Panc1 (cell line): ENCODE measurements around the gene CTNNBIP1. TPM values are rescaled to one million over a fixed set of nuclear protein-coding genes. Genes with fewer than 3 reads are reported as not detected.

Experiments used
- ATAC-seq: fragments of 200-7000 bp; cut with Tn5 transposase; 2 replicates; pipeline ENCODE4 v1.9.1; 2020; ENCODE audit warnings: mild to moderate bottlenecking, moderate library complexity
- BruUV-seq: library from RNA; stranded (reverse); fragments of 400-500 nt; replicated peaks from 2 replicates; lab custom pipeline; 2021; lab: Mats Ljungman, UMichigan
- CTCF ChIA-PET: fragments of 300-600 bp; sonication (Branson Sonifier 250); formaldehyde crosslinking; loops from one replicate; lab custom pipeline; 2022; ENCODE audit warnings: antibody characterized with exemption; lab: Charles Lee
- POLR2A ChIA-PET: fragments of 300-600 bp; sonication (Branson Sonifier 250); formaldehyde crosslinking; loops from one replicate; lab custom pipeline; 2022; ENCODE audit warnings: antibody characterized with exemption; lab: Charles Lee
- DNase-seq: peaks from one replicate; pipeline ENCODE4 v3.0.0-alpha.2; 2010; ENCODE audit warnings: low read depth, low spot score
- H3K27ac ChIP-seq: 2 replicates; pipeline ENCODE4 v1.5.1; 2011; ENCODE audit warnings: mild to moderate bottlenecking, low read length, inconsistent platforms
- H3K27me3 ChIP-seq: fragments of 200-500 bp; sonication (Bioruptor generic); 2 replicates; pipeline ENCODE4 v1.6.0; 2014; ENCODE audit warnings: low read length, inconsistent platforms; ENCODE audit not compliant: control insufficient read depth, insufficient read depth
- H3K36me3 ChIP-seq: fragments of 200-500 bp; sonication (Bioruptor generic); 2 replicates; pipeline ENCODE4 v1.5.1; 2014; ENCODE audit warnings: inconsistent platforms, mild to moderate bottlenecking, low read length, moderate library complexity; ENCODE audit not compliant: control insufficient read depth, insufficient read depth
- H3K4me1 ChIP-seq: 2 replicates; pipeline ENCODE4 v1.5.1; 2011; ENCODE audit warnings: inconsistent platforms, mild to moderate bottlenecking, low read length, moderate library complexity; ENCODE audit not compliant: control insufficient read depth, insufficient read depth
- H3K4me3 ChIP-seq, 2 experiments: 2 replicates each; pipeline ENCODE4 v1.5.1; 2011 to 2012; ENCODE audit warnings: low read depth in 2 of 2, low read length in 2 of 2, mild to moderate bottlenecking in 2 of 2, inconsistent platforms in 1 of 2, moderate library complexity in 1 of 2
- H3K9me3 ChIP-seq: fragments of 200-500 bp; sonication (Bioruptor generic); 2 replicates; pipeline ENCODE4 v1.5.1; 2014; ENCODE audit warnings: low read depth, mild to moderate bottlenecking, inconsistent platforms, low read length, moderate library complexity; ENCODE audit not compliant: control insufficient read depth, insufficient read depth
- CTCF ChIP-seq: fragments of 450-650 bp; IDR thresholded peaks from 2 replicates; pipeline ENCODE4 v1.5.1; 2017; ENCODE audit warnings: mild to moderate bottlenecking
- POLR2AphosphoS5 ChIP-seq: IDR thresholded peaks from 2 replicates; pipeline ENCODE4 v1.6.1; 2012; ENCODE audit warnings: mild to moderate bottlenecking, low read depth, low read length, moderate library complexity
- REST ChIP-seq, 2 experiments: IDR thresholded peaks; 2 replicates each; pipeline ENCODE4 v1.6.1; 2011 to 2012; ENCODE audit warnings: low read depth in 2 of 2, control low read depth in 1 of 2, low read length in 1 of 2, mild to moderate bottlenecking in 1 of 2, moderate library complexity in 1 of 2; ENCODE audit not compliant: insufficient read depth in 1 of 2
- SIN3A ChIP-seq: IDR thresholded peaks from 2 replicates; pipeline ENCODE4 v1.6.1; 2012; ENCODE audit warnings: low read depth, mild to moderate bottlenecking, low read length, moderate library complexity, borderline replicate concordance; ENCODE audit not compliant: insufficient read depth
- TCF7L2 ChIP-seq: IDR thresholded peaks from 2 replicates; pipeline ENCODE4 v1.6.1; 2011; ENCODE audit warnings: mild to moderate bottlenecking, low read depth, low read length, inconsistent platforms
- in situ Hi-C: cut with HindIII; loops from 2 replicates; pipeline ENCODE4 v1.10.0; 2016; ENCODE audit warnings: low sequenced_read_pairs, low pct_unique_long_range_greater_than_20kb
- intact Hi-C: fragments of 100-400 bp; cut with micrococcal nuclease; formaldehyde crosslinking; loops from one replicate; pipeline ENCODE4 v1.10.0; 2022; ENCODE audit not compliant: unreplicated experiment
- total RNA-seq: library from RNA; stranded (reverse); gene quantifications from one replicate; pipeline ENCODE4 v1.2.1, GENCODE V29; 2021; ENCODE audit not compliant: unreplicated experiment

CTNNBIP1 gene
- total RNA-seq, 1 experiment from 2014 or later = 36.9 TPM

DNA sequence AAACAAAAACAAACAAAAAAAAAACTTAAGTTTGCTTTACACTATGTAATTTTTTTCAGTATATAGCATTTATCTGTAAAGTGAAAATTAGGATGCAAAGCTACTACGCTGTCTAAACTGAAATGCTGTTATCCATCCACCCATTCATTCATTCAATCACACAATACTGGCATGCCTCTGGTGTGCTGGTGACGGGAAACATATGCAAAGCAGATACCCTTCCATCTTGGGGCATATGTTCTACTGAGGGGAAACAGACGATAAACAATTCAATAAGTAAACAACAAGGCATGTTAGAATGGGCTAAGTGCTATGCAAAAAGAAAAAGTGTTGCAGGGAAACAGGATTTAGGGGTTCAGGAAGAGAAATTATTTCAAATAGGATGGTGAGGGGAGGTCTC, 89.5 kb downstream of the CTNNBIP1 start:
- POLR2A ChIA-PET = interaction anchor here (1.0 kb wide), 1 partner anchor 10 kb away, joined by 3 read pairs; no protein-coding TSS in a partner anchor
- H3K27ac ChIP-seq = no peak overlapping the region
- no peak for ATAC-seq
- no TSS peak for BruUV-seq
- DNase-seq = no peak
- H3K27me3 ChIP-seq = no peaks in the 10 kb centered on the region
- in situ Hi-C loops (no loop called here), intact Hi-C loops (no loop called here)
- H3K4me3 ChIP-seq = no peak overlapping the region
- TF ChIP-seq TCF7L2 (no peak), REST (IDR thresholded peaks at IDR 0.05; ENCODE audit: insufficient read depth in 1 of 2, low read depth in 2 of 2, low read length in 1 of 2) (no peak), CTCF (no peak), SIN3A (no peak), POLR2AphosphoS5 (no peak)
- H3K9me3 ChIP-seq = no peaks in the 10 kb centered on the region
- peaks cover 22% of the 10 kb centered on the region for H3K4me1 ChIP-seq
- no peaks in the 10 kb centered on the region; the same call in 1 of the 2 replicates for H3K36me3 ChIP-seq
- CTCF ChIA-PET = no interaction called here

GRCh38 chr1:9817734-9818133, 92.3 kb downstream of the CTNNBIP1 start:
- ATAC-seq = no peak
- no peak for DNase-seq
- no TSS peak for BruUV-seq
- no peaks in the 10 kb centered on the region for H3K9me3 ChIP-seq
- no peaks in the 10 kb centered on the region for H3K27me3 ChIP-seq
- ChIA-PET POLR2A (interaction anchor here (1.2 kb wide), 1 partner anchor 32 kb away, joined by 3 read pairs; no protein-coding TSS in a partner anchor), CTCF (no interaction called here)
- peaks cover 9% of the 10 kb centered on the region for H3K4me1 ChIP-seq
- in situ Hi-C loops (no loop called here), intact Hi-C loops (no loop called here)
- no peak for TF ChIP-seq SIN3A
- no peak for TF ChIP-seq TCF7L2
- TF ChIP-seq REST (IDR thresholded peaks at IDR 0.05; ENCODE audit: insufficient read depth in 1 of 2, low read depth in 2 of 2, low read length in 1 of 2) = no peak
- TF ChIP-seq POLR2AphosphoS5 = no peak
- no peak for TF ChIP-seq CTCF
- H3K36me3 ChIP-seq = no peaks in the 10 kb centered on the region; the same call in 1 of the 2 replicates
- no peak overlapping the region for H3K27ac ChIP-seq
- no peak overlapping the region for H3K4me3 ChIP-seq
